Measurements from ENCODE around the gene TEKTIP1.
"Not testable (repeated sequence)": the region's sequence is repeated elsewhere in the genome, so short reads cannot be mapped to it uniquely, and the experiment has no call there.

The TEKTIP1 gene

DNA sequence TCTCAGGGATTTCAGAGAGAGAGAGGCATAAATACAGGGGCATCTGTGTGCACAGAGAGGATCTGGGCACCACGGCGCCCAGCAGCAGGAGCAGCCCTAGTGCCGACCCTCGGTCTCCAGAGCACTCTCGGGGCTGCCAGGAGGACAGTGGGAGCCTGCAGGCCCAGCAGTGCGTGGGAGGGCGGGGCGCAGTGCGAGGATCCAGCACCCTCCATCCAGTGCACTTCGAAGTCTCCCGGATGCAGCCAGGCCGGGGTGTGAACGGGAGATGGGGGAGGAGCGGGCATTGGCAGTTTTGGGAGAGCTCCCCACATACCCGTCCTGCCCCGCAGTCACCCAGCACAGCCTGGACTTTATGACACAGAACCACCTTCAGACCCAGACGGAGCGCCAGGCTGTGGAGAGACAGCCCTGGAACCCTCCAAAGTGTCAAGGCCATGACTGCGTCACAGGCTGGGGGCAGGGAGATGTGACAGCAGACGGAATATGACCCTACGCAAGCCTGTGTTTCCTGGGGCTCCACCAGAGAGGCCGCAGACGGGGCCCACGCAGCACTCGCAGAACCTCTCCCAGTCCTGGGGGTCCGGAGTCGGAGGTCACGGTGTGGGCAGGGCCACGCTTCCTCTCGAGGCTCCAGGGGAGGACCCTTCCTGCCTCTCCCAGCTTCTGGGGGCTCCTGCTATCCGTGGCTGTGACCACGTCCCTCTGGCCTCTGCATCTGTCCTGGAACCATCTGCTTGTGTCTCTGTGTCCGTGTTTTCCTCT is 14.7 kb upstream of the TEKTIP1 start:
- DNase-seq, result no peak

DNA sequence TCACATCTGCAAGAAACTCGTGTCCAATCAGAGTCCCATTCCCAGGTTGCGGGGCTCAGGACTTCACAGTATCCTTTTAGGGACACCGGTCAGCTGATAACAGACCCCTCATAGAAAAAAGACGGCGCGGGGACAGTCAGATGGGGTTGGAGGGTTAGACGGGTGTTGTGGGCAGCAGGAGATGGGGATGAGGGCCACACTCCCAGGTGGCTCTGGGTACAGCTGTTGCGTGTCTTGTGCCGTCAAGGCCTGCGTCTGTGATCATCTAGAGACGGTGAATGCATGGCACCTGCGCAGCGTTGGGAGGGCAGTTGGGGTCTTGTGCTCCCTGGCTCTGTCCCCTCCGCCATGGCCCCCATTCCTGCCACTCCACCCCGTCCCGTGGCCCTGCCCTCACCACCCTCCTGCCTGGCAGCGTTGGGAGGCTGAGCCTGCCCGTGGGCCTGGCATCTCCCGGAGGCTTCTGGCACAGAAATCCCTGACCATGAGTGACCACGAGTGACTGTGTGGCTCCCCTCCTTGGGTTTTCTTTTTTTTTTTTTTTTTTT is 14.0 kb upstream of the TEKTIP1 start:
- DNase-seq, result no peak

- no peak for DNase-seq
Observed at GRCh38 chr19:3526507-3527237, 12.3 kb upstream of the TEKTIP1 start.

GRCh38 chr19:3527238-3527910 is 11.6 kb upstream of the TEKTIP1 start:
- DNase-seq, result no peak

DNA sequence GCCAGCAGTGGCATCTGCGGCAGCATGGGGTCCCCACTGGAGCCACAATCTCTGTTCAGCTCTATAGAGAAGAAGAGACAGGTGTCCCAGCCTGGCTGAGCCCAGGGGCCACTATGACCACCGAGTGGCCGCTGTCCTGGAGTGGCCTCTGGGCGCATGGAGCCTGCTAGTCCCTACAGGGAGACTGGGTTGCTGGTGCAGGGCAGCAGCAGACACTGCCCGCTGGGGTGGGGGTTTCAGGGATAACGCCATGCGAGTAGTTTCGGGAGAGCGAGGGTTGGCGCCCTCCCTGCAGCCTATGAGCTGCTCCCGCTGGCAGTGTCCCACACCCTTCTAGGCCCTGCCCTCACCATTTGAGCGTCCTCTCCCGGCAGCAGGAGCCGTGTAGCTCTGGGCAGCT is 10.9 kb upstream of the TEKTIP1 start:
- DNase-seq, result no peak

- DNase-seq, result no peak
Observed at GRCh38 chr19:3528539-3529211, 10.3 kb upstream of the TEKTIP1 start.

DNA sequence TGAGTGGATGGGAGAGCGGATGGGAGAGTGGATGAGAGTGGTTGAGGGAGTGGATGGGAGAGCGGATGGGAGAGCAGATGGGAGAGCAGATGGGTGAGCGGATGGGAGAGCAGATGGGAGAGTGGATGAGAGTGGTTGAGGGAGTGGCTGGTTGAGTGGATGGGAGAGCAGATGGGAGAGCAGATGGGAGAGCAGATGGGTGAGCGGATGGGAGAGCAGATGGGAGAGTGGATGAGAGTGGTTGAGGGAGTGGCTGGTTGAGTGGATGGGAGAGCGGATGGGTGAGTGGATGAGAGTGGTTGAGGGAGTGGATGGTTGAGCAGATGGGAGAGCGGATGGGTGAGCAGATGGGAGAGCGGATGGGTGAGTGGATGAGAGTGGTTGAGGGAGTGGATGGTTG is 9.7 kb upstream of the TEKTIP1 start:
- not testable (repeated sequence) for DNase-seq

- no peak for DNase-seq
Observed at GRCh38 chr19:3530389-3530788, 8.6 kb upstream of the TEKTIP1 start.

DNA sequence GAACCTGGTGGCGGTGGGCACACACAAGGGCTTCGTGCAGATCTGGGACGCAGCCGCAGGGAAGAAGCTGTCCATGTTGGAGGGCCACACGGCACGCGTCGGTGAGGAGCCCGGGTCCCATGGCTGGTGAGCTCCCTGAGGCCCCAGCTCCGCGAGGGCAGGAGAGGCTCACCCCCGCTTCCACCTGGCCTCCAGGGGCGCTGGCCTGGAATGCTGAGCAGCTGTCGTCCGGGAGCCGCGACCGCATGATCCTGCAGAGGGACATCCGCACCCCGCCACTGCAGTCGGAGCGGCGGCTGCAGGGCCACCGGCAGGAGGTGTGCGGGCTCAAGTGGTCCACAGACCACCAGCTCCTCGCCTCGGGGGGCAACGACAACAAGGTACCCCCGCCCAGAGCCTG is 7.3 kb upstream of the TEKTIP1 start:
- DNase-seq, result no peak

DNA sequence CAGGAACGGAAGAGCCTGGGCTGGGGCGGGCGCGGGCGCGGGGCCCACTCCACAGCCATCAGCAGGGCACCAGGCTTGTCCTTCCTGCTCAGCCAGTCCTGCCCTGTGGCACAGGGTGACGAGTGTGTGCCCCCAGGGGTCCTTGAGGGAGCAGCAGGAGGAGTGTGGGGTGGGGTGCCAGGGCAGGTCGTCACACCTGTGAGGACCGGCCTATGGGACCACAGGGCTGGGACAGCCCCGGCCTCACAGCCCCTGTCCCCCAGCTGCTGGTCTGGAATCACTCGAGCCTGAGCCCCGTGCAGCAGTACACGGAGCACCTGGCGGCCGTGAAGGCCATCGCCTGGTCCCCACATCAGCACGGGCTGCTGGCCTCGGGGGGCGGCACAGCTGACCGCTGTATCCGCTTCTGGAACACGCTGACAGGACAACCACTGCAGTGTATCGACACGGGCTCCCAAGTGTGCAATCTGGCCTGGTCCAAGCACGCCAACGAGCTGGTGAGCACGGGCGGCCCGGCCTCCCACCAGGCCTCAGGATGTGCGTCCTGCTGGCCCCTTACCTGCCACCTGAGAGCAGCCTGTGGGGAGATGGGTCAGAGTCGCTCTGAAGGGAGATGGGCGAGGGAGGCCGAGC is 6.7 kb upstream of the TEKTIP1 start:
- DNase-seq, result no peak

GRCh38 chr19:3533033-3533432 is 5.9 kb upstream of the TEKTIP1 start:
- no peak for DNase-seq

- DNase-seq, result no peak
Observed at GRCh38 chr19:3533563-3534216, 5.3 kb upstream of the TEKTIP1 start.

DNA sequence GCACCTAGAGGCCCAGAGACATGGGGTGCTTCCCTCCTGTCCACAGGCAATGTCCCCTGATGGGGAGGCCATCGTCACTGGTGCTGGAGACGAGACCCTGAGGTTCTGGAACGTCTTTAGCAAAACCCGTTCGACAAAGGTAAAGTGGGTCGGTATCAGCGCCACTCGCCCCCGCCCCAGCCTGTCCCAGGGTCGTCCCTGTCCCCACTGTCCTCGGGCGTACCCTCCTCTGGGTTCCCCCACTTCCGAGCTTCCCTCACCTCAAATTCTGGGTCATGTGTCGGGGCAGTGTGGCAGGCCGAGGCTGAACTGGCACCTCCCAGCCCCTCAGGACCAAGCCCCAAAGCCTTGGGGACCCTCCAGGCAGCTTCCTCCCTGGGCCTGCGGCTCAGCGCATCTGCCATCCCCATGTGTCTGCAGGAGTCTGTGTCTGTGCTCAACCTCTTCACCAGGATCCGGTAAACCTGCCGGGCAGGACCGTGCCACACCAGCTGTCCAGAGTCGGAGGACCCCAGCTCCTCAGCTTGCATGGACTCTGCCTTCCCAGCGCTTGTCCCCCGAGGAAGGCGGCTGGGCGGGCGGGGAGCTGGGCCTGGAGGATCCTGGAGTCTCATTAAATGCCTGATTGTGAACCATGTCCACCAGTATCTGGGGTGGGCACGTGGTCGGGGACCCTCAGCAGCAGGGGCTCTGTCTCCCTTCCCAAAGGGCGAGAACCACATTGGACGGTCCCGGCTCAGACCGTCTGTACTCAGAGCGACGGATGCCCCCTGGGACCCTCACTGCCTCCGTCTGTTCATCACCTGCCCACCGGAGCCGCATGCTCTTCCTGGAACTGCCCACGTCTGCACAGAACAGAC is 4.4 kb upstream of the TEKTIP1 start:
- no peak for DNase-seq

DNA sequence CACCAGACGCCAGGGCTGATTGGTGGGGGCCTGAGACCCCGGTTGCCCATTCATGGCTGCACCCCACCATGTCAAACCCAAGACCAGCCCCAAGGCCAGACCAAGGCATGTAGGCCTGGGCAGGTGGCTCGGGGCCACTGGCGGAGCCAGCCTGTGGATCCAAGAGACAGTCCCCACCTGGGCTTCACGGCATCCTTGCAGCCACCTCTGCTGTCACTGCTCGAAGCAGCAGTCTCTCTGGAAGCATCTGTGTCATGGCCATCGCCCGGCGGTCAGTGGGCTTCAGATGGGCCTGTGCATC is 3.8 kb upstream of the TEKTIP1 start:
- no peak for DNase-seq

DNA sequence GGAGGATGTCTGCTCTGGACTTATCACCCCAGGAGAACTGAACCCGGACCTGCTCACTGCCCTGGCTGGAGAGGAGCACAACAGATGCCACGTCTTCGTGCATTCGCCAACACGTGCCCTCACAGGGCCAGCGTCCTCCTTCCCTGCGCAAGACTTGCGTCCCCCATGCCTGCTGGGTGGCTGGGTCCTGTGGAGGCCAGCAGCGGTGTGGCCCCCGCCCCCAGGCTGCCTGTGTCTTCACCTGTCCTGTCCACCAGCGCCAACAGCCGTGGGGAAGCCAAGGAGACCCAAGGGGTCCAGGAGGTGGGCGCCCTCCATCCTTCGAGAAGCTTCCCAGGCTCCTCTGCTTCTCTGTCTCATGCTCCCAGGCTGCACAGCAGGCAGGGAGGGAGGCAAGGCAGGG is 3.4 kb upstream of the TEKTIP1 start:
- DNase-seq, result no peak

GRCh38 chr19:3535981-3536380 is 3.0 kb upstream of the TEKTIP1 start:
- DNase-seq, result no peak

DNA sequence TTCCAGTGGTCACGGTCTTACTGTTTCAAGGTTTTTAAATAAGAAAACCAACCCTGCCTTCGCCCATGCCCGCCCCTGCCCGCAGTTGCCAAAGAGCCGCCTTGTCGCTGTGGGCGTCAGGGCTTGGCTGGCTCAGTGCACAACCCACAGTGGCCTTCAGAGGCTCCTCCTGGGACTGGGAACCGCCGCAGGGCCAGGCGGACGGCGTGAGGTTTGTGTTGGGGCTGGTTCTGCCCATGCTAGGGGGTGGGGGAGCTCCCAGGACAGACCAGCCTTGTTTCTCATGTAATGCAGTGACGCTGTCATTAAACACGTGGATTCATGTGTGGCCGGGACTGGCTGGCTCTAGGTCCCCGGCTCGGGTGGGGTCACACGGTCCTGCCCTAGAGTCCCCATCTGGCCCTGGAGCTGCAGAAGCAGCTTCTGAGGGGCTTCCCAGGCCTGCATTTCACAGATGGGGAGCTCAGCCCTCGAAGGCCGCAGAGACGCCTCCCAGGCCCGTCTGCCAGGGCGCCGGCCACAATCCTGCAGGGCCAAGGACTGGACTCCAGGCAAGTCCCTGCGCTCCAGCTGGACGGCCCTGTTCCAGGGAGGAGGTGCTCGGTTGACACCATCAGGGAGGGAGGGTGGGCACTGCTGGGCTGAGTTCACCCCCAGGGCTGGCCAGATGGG is 2.4 kb upstream of the TEKTIP1 start:
- no peak for DNase-seq

GRCh38 chr19:3537101-3537437 is 1.9 kb upstream of the TEKTIP1 start:
- DNase-seq, result no peak

- no peak for DNase-seq
Observed at GRCh38 chr19:3537438-3538240, 1.3 kb upstream of the TEKTIP1 start.

All from fibroblast of upper back skin (primary cell).